GM12872 (cell line): ENCODE results near the gene CRISPLD2.

ENCODE experiments used
- CTCF ChIP-seq: IDR thresholded peaks from 3 replicates; pipeline ENCODE4 v1.5.1; 2011; ENCODE audit warnings: low read depth, mild to moderate bottlenecking, low read length, moderate library complexity; ENCODE audit not compliant: insufficient read depth

Gene CRISPLD2

DNA sequence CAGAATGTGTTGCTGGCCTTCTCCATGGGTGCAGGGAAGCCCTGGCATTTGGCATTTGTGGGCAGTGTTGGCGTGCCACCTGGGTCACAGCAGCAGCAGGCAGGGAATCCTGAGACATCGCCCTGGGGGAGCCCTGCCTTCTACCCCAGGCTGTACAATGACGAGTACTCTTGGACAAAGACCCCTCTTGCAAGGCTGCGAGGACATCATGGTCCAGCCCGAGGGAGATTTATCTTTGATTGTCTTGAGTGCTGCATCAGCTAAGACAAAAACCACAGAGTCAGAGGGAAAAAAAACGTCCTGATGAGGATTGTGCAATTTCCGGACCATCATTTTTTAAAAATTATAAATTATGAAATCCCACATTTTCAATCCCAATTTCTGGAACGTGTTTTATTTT lies 3.7 kb downstream of the CRISPLD2 start:
- TF ChIP-seq CTCF = no peak

GRCh38 chr16:84823926-84824325 lies 4.1 kb downstream of the CRISPLD2 start:
- TF ChIP-seq CTCF = no peak

DNA sequence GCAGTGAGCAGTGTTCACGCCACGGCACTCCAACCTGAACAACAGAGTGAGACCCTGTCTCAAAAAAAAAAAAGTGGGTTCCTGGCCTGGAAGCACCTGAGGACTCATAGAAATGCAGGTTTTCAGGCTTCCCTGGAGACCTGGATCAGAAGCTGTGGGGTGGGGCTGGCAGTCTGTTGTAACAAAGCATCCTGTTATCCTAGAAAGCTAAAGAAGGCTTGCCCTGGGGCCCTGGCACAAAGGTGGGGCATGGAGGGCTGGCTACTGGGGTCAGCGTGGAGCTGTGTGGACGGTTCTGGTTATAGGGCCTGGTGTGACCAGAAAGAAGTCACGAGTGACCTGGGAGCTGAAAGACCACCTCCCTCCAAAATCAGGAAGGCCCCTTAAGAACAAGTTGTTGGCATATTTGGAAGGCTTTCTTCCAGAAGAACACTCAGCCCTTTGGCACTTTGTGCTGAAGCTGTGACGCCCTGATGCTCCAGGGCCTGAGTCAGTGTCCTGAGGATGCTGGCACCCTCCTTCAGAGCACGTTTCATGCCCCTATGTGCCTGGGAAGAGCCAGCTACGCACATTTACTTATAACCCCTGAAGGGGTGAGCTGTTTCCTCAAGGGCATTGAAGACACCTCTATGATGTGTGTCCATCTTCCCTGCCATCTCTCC lies 6.2 kb downstream of the CRISPLD2 start:
- TF ChIP-seq CTCF = no peak

- no peak for TF ChIP-seq CTCF
Measured at GRCh38 chr16:84826558-84826941, 6.8 kb downstream of the CRISPLD2 start.

DNA sequence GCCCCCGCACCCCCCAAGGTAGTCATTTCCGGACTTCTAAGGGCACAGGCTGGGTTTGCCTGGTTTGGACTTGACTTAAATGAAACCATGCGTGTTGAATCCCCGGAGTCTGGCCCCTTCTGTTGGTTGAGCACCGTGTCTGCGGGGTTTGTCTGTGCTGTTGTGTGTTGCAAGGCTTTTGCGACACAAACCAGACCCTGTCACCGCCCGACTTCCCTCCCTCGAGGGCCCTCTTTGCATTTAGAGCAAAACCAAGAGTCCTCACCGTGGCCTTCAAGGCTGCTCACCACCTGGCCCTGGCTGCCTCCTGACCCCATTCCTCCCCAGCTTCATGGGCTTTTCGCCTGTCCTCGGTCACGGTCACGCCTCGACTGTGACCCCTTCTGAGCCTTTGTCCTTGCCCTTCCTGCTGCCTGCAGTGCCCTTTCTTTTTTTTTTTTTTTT lies 7.4 kb downstream of the CRISPLD2 start:
- no peak for TF ChIP-seq CTCF

GRCh38 chr16:84827897-84828296 lies 8.1 kb downstream of the CRISPLD2 start:
- TF ChIP-seq CTCF = no peak

DNA sequence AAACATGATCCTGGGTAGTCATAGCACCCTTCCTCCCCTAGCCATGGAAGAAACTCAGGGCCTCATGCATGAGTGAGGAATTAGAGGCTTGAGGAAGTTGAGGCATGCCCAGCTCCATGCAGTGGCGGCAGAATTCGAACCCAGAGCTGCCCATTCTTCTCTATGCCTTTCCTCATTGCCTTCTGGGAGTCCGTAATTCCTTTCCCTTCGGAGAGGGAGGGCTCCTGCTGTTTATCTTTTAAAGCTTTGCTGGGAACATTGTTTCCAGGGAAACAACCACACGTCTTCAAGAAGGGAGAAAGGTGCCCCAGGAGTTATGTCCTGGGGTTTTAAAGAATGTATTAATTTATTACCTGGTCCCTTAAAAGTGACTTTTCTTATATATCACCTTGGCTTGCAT lies 8.5 kb downstream of the CRISPLD2 start:
- TF ChIP-seq CTCF = no peak
